Caco-2 (cell line): Measurements from ENCODE around the gene S100A4. TPM values are rescaled to one million over a fixed set of nuclear protein-coding genes. Genes with fewer than 3 reads are reported as not detected.

Experiments used
- BruUV-seq: library from RNA; stranded (reverse); fragments of 400-500 nt; replicated peaks from 2 replicates; lab custom pipeline; 2021; lab: Mats Ljungman, UMichigan
- CTCF ChIA-PET: fragments of 300-600 bp; sonication (Branson Sonifier 250); formaldehyde crosslinking; loops from one replicate; lab custom pipeline; 2022; ENCODE audit warnings: antibody characterized with exemption; lab: Charles Lee
- POLR2A ChIA-PET: fragments of 300-600 bp; sonication (Branson Sonifier 250); formaldehyde crosslinking; loops from one replicate; lab custom pipeline; 2022; ENCODE audit warnings: antibody characterized with exemption; lab: Charles Lee
- DNase-seq, 2 experiments: peaks; one replicate each; pipeline versions ENCODE4 v3.0.0 to v3.0.0-alpha.2; 2020 to 2022
- H3K27me3 ChIP-seq: replicated peaks from 2 replicates; pipeline ENCODE4 v1.6.0; 2011; ENCODE audit warnings: low read length; ENCODE audit not compliant: control insufficient read depth, insufficient read depth
- H3K36me3 ChIP-seq: 2 replicates; pipeline ENCODE4 v1.5.1; 2011; ENCODE audit warnings: low read length; ENCODE audit not compliant: control insufficient read depth, insufficient read depth
- H3K4me1 ChIP-seq: fragments of 250-450 bp; sonication (Bioruptor Pico); 2 replicates; pipeline ENCODE4 v1.5.1; 2020; ENCODE audit warnings: mild to moderate bottlenecking
- H3K4me3 ChIP-seq: 2 replicates; pipeline ENCODE4 v1.5.1; 2011; ENCODE audit warnings: low read depth, mild to moderate bottlenecking, control low read depth, low read length
- H3K9me3 ChIP-seq: fragments of 250-450 bp; sonication (Bioruptor Pico); 2 replicates; pipeline ENCODE4 v1.5.1; 2020; ENCODE audit warnings: mild to moderate bottlenecking, moderate library complexity
- H3K27ac Mint-ChIP-seq: one replicate; pipeline ENCODE4 v1.8.0; 2022; ENCODE audit warnings: mixed read lengths; ENCODE audit not compliant: unreplicated experiment
- H3K27me3 Mint-ChIP-seq: one replicate; pipeline ENCODE4 v1.8.0; 2022; ENCODE audit warnings: mixed read lengths; ENCODE audit not compliant: insufficient read depth, unreplicated experiment
- H3K36me3 Mint-ChIP-seq: one replicate; pipeline ENCODE4 v1.8.0; 2022; ENCODE audit warnings: mild to moderate bottlenecking, mixed read lengths; ENCODE audit not compliant: insufficient read depth, unreplicated experiment
- H3K4me1 Mint-ChIP-seq: one replicate; pipeline ENCODE4 v1.8.0; 2022; ENCODE audit warnings: low read depth, mixed read lengths; ENCODE audit not compliant: unreplicated experiment
- H3K4me3 Mint-ChIP-seq: one replicate; pipeline ENCODE4 v1.8.0; 2022; ENCODE audit warnings: mild to moderate bottlenecking, moderate library complexity, mixed read lengths; ENCODE audit not compliant: unreplicated experiment
- H3K9me3 Mint-ChIP-seq: one replicate; pipeline ENCODE4 v1.8.0; 2022; ENCODE audit warnings: mixed read lengths; ENCODE audit not compliant: unreplicated experiment
- intact Hi-C: fragments of 100-400 bp; cut with micrococcal nuclease; formaldehyde crosslinking; loops from one replicate; pipeline ENCODE4 v1.10.0; 2022; ENCODE audit not compliant: unreplicated experiment
- total RNA-seq: library from RNA; stranded (reverse); gene quantifications from 2 replicates; pipeline ENCODE4 v1.2.3, GENCODE V29; 2022
- TF ChIP-seq, protein P1 (sequence below), 2 experiments: fragments of 200-600 bp in 1 of 2; IDR thresholded peaks; 1 replicate in 1 of 2; 2 replicates in 1 of 2; pipeline versions ENCODE4 v1.5.1 to v1.8.0; 2011 to 2022; ENCODE audit warnings: antibody characterized with exemption in 1 of 2, control low read depth in 1 of 2, inconsistent platforms in 1 of 2, low read depth in 1 of 2, low read length in 1 of 2, mild to moderate bottlenecking in 1 of 2, moderate library complexity in 1 of 2; ENCODE audit not compliant: insufficient read depth in 1 of 2, severe bottlenecking in 1 of 2, unreplicated experiment in 1 of 2

S100A4 gene
- total RNA-seq, 1 experiment from 2014 or later: 53.6 TPM

DNA sequence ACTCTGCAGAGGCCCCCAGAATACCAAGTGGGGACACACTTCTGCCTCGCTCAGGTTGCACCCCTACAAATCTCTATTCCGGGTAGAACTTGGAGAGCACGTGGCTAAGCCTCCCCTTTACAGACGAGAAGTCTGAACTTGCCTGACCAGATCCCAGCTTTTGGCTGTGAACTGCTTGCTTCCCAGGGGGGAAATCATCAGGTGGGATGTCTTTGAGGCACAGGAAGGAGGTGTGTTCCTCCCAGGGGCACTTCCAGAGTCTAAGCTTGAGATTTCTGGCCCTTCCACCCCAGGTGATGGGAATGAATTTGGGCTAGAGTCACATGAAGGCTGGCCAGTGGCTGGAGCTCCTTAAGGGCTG, 4.8 kb upstream of the S100A4 start:
- BruUV-seq: no TSS peak
- intact Hi-C loops: no loop called here
- POLR2A ChIA-PET: no interaction called here
- no peaks in the 10 kb centered on the region for H3K9me3 ChIP-seq
- no peak for DNase-seq
- Mint-ChIP-seq H3K36me3 (peaks cover 4% of the 10 kb centered on the region), H3K4me1 (peaks cover 47% of the 10 kb centered on the region), H3K27ac (no peak overlapping the region), H3K9me3 (no peaks in the 10 kb centered on the region), H3K4me3 (no peak overlapping the region), H3K27me3 (no peaks in the 10 kb centered on the region)
- TF ChIP-seq, protein P1, sequence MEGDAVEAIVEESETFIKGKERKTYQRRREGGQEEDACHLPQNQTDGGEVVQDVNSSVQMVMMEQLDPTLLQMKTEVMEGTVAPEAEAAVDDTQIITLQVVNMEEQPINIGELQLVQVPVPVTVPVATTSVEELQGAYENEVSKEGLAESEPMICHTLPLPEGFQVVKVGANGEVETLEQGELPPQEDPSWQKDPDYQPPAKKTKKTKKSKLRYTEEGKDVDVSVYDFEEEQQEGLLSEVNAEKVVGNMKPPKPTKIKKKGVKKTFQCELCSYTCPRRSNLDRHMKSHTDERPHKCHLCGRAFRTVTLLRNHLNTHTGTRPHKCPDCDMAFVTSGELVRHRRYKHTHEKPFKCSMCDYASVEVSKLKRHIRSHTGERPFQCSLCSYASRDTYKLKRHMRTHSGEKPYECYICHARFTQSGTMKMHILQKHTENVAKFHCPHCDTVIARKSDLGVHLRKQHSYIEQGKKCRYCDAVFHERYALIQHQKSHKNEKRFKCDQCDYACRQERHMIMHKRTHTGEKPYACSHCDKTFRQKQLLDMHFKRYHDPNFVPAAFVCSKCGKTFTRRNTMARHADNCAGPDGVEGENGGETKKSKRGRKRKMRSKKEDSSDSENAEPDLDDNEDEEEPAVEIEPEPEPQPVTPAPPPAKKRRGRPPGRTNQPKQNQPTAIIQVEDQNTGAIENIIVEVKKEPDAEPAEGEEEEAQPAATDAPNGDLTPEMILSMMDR (IDR thresholded peaks at IDR 0.05; ENCODE audit: insufficient read depth in 1 of 2, low read depth in 1 of 2, low read length in 1 of 2, severe bottlenecking in 1 of 2, unreplicated experiment in 1 of 2): no peak
- H3K4me3 ChIP-seq: no peak overlapping the region
- H3K36me3 ChIP-seq: no peaks in the 10 kb centered on the region
- CTCF ChIA-PET: interaction anchor here (0.6 to 1.1 kb wide), 2 partner anchors 14 to 24 kb away, joined by 3 read pairs; partner anchors contain the start of gene S100A6
- peaks cover 52% of the 10 kb centered on the region for H3K4me1 ChIP-seq
- H3K27me3 ChIP-seq: no peaks in the 10 kb centered on the region

DNA sequence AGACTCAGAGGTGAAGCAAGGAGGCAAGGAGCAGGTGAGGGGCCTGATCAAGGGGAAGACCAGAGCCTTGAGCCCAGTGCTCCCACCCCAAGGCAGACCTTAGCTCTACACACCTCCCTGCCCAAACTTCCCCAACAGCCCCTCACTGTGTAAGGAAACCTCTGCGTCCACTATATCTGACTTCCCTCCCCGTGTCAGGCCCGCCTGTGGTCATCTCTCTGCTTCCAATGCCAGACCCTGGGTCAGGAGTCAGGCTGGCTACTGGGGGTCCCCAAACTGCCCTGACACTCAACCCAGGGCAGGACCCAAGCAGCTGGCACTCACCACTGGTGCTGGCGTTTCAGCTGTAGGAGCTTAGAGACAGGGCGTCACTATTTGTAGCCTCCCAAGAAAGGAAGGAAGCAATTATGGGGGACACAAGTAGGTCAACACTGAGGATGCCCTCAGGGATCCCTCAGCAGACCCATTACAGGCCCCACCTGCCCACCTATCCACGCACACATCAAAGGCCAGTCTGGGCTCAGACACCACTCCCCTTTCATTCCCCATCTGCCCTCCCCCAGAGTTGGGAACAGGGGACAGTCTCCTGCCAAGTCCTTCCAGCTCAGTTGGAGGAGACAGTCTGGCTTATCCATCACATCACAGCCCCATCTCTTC, 4.3 kb upstream of the S100A4 start:
- Histone ChIP-seq H3K27me3 (no peaks in the 10 kb centered on the region), H3K4me3 (no peak overlapping the region), H3K9me3 (no peaks in the 10 kb centered on the region), H3K4me1 (peaks cover 57% of the 10 kb centered on the region), H3K36me3 (no peaks in the 10 kb centered on the region)
- TF ChIP-seq, protein P1 (IDR thresholded peaks at IDR 0.05; ENCODE audit: insufficient read depth in 1 of 2, low read depth in 1 of 2, low read length in 1 of 2, severe bottlenecking in 1 of 2, unreplicated experiment in 1 of 2): no peak
- BruUV-seq: no TSS peak
- Mint-ChIP-seq H3K4me3 (no peak overlapping the region), H3K27ac (peak overlapping the region; percentile 95), H3K9me3 (no peaks in the 10 kb centered on the region), H3K27me3 (no peaks in the 10 kb centered on the region), H3K36me3 (peaks cover 6% of the 10 kb centered on the region), H3K4me1 (peaks cover 52% of the 10 kb centered on the region)
- POLR2A ChIA-PET: no interaction called here
- CTCF ChIA-PET: interaction anchor here (0.6 to 1.1 kb wide), 2 partner anchors 14 to 24 kb away, joined by 3 read pairs; partner anchors contain the start of gene S100A6
- no peak for DNase-seq
- intact Hi-C loops: no loop called here

DNA sequence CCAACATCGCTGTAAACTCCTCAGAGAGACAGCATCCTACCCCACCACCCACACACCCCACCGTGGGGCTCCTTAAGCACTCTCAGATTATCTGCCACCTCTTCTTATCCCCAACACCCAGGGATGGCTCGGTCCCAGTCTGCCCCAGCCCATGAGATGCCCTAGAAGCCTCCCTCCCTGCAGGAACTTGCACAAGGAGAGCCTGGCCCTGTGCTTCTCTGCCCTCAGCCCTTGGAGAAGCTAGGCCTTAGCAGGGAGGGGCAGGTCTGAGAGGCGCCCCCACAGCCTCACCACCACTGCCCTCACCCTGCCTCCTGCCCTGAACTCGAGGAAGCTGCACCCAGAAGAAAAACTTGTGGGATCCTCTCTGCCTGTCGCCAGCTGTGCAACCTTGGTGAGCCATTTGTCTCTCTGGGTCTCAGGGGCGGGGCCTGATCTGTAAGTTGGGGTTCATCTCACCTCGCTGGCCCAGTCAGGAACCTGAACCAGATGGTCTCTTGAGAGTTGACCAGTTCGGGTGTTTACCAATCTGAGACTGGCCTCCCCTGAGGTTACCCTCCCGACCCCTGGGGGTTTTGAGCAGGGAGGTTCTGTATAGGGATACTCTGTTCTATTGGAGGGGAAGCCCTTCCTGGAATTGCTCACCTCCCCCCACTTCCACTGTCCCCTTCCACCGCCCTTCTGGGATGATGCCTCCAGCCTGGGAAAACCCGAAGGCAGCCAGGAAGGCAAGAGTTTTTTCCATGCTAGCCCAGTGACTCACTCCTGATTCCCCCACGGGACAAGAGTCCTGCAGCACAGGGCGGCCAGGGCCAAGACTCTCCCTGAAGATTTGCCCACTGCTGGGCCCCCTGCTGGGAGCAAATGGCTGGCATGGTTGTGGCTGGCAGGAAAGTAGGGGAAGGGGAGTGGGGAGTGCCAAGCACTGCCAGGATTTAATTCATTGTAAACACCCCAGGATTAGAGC, 3.4 kb upstream of the S100A4 start, which contains the start of gene S100A3:
TSS of gene S100A3 (minus strand) at position 537 of the 967 bp plus-strand sequence. CDS start 773 bp downstream, outside the sequence.
- Mint-ChIP-seq H3K27me3 (no peaks in the 10 kb centered on the region), H3K4me3 (no peak within 1 kb of the TSS), H3K9me3 (no peaks in the 10 kb centered on the region), H3K36me3 (peaks cover 6% of the 10 kb centered on the region), H3K27ac (peak within 1 kb of the TSS; percentile 95), H3K4me1 (peaks cover 61% of the 10 kb centered on the region)
- BruUV-seq: no TSS peak
- no peaks in the 10 kb centered on the region for H3K27me3 ChIP-seq
- DNase-seq: no peak
- H3K36me3 ChIP-seq: no peaks in the 10 kb centered on the region
- ChIA-PET POLR2A (interaction anchor here (0.9 kb wide), 1 partner anchor 29 kb away, joined by 3 read pairs; no protein-coding TSS in a partner anchor), CTCF (interaction anchor here (1.2 kb wide), 1 partner anchor 28 kb away, joined by 3 read pairs; no protein-coding TSS in a partner anchor)
- H3K4me1 ChIP-seq: peaks cover 65% of the 10 kb centered on the region
- intact Hi-C loops: no loop called here
- TF ChIP-seq, protein P1 (IDR thresholded peaks at IDR 0.05; ENCODE audit: insufficient read depth in 1 of 2, low read depth in 1 of 2, low read length in 1 of 2, severe bottlenecking in 1 of 2, unreplicated experiment in 1 of 2): no peak
- H3K9me3 ChIP-seq: no peaks in the 10 kb centered on the region
- H3K4me3 ChIP-seq: no peak within 1 kb of the TSS
